ENCODE data around the gene EFS. TPM values are rescaled to one million over a fixed set of nuclear protein-coding genes. Genes with fewer than 3 reads are reported as not detected.

EFS gene
- polyA plus RNA-seq, 1 experiment = 2.7 TPM

DNA sequence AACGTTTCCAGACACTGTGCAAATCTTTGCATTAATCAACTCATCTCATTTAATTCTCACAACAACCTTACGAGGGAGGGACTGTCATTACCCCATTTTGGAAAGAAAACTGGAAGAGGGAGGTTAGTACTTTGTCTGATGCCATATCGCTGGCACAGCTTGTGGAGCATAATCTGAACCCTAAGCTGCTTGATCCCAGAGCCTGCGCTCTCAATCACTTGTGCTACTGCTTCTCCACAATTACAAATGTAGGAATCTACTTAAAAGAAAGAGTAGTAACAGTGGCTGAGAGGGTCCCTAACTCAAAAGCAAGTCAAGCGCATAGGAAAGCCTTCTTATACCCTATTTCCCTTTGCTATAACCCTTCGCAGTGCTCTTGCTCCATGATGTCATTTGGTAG lies 3.2 kb downstream of the EFS start:
- Histone ChIP-seq H3K36me3 (ENCODE audit: control insufficient read depth, insufficient read depth, low read length) (peaks cover 3% of the 10 kb centered on the region), H3K4me3 (ENCODE audit: low read depth, low read length) (no peak overlapping the region), H3K27me3 (ENCODE audit: control insufficient read depth, insufficient read depth, low read length) (peaks cover 9% of the 10 kb centered on the region)
- ChIA-PET POLR2A (interaction anchor here (0.7 kb wide), 1 partner anchor 774 kb away, joined by 3 read pairs; the partner anchor contains the start of gene PSME1), CTCF (interaction anchor here (1.2 to 1.4 kb wide), 2 partner anchors 18 to 23 kb away, joined by 3 to 11 read pairs; no protein-coding TSS in a partner anchor)
- no peak for DNase-seq (ENCODE audit: low read depth)
- TF ChIP-seq CTCF (IDR thresholded peaks at IDR 0.05; ENCODE audit: insufficient read depth, low read depth, low read length) = no peak

DNA sequence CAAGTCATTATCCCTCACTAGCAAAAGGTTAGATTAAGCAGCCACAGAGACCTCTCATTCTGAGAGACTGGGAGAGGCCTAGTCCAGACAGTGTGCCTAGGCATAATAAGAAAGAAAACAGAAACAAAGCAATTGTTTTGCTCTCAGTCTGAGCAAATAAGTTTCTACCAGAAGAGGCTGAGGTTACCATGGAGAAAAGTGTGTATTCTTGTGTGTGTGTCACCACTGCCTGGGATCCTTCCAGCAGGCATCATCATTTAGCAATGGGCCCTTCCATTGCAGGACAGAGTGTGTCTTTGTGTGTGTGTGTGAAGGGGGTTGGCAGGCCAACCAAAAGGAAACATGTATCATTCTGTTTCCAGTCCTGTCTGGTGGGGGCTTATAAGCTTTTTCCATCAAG lies 3.7 kb downstream of the EFS start:
- ChIA-PET CTCF (interaction anchor here (1.4 kb wide), 1 partner anchor 18 kb away, joined by 11 read pairs; no protein-coding TSS in a partner anchor), POLR2A (no interaction called here)
- H3K27me3 ChIP-seq (ENCODE audit: control insufficient read depth, insufficient read depth, low read length) = peaks cover 10% of the 10 kb centered on the region
- TF ChIP-seq CTCF (IDR thresholded peaks at IDR 0.05; ENCODE audit: insufficient read depth, low read depth, low read length) = no peak
- DNase-seq (ENCODE audit: low read depth) = no peak
- no peak overlapping the region for H3K4me3 ChIP-seq (ENCODE audit: low read depth, low read length)
- peaks cover 3% of the 10 kb centered on the region for H3K36me3 ChIP-seq (ENCODE audit: control insufficient read depth, insufficient read depth, low read length)

- POLR2A ChIA-PET = no interaction called here
- CTCF ChIA-PET = interaction anchor here (0.8 to 1.4 kb wide), 3 partner anchors 20 to 103 kb away, joined by 3 to 8 read pairs (median 4); no protein-coding TSS in a partner anchor
- Histone ChIP-seq H3K36me3 (ENCODE audit: control insufficient read depth, insufficient read depth, low read length) (peaks cover 3% of the 10 kb centered on the region), H3K4me3 (ENCODE audit: low read depth, low read length) (no peak overlapping the region), H3K27me3 (ENCODE audit: control insufficient read depth, insufficient read depth, low read length) (peaks cover 10% of the 10 kb centered on the region)
- 0 out of 2 replicates have a peak, but pooled peaks have one; percentile 4 for TF ChIP-seq CTCF (IDR thresholded peaks at IDR 0.05; ENCODE audit: insufficient read depth, low read depth, low read length)
- DNase-seq (ENCODE audit: low read depth) = no peak
Measured at GRCh38 chr14:23360496-23360895, 4.5 kb downstream of the EFS start.

GRCh38 chr14:23359722-23360447 lies 5.1 kb downstream of the EFS start:
- DNase-seq (ENCODE audit: low read depth) = no peak
- ChIA-PET POLR2A (no interaction called here), CTCF (interaction anchor here (0.8 to 1.4 kb wide), 3 partner anchors 20 to 102 kb away, joined by 3 to 8 read pairs (median 4); no protein-coding TSS in a partner anchor)
- no peak for TF ChIP-seq CTCF (IDR thresholded peaks at IDR 0.05; ENCODE audit: insufficient read depth, low read depth, low read length)
- Histone ChIP-seq H3K27me3 (ENCODE audit: control insufficient read depth, insufficient read depth, low read length) (peaks cover 9% of the 10 kb centered on the region), H3K4me3 (ENCODE audit: low read depth, low read length) (no peak overlapping the region), H3K36me3 (ENCODE audit: control insufficient read depth, insufficient read depth, low read length) (peaks cover 3% of the 10 kb centered on the region)

- H3K4me3 ChIP-seq (ENCODE audit: low read depth, low read length) = no peak overlapping the region
- no peak for TF ChIP-seq CTCF (IDR thresholded peaks at IDR 0.05; ENCODE audit: insufficient read depth, low read depth, low read length)
- no peak for DNase-seq (ENCODE audit: low read depth)
- ChIA-PET CTCF (interaction anchor here (1.4 kb wide), 1 partner anchor 25 kb away, joined by 4 read pairs; no protein-coding TSS in a partner anchor), POLR2A (no interaction called here)
- H3K27me3 ChIP-seq (ENCODE audit: control insufficient read depth, insufficient read depth, low read length) = peaks cover 6% of the 10 kb centered on the region
- H3K36me3 ChIP-seq (ENCODE audit: control insufficient read depth, insufficient read depth, low read length) = peaks cover 3% of the 10 kb centered on the region
Measured at GRCh38 chr14:23359167-23359626, 5.8 kb downstream of the EFS start.
